Endothelial cell of umbilical vein (primary cell): Measurements from ENCODE around the gene CDHR1. TPM values are rescaled to one million over a fixed set of nuclear protein-coding genes. Genes with fewer than 3 reads are reported as not detected.

Source experiments
- BruUV-seq: library from RNA; stranded (reverse); fragments of 400-500 nt; replicated peaks from 2 replicates; lab custom pipeline; 2021; lab: Mats Ljungman, UMichigan
- CTCF ChIA-PET: fragments of 300-600, 350-600 bp; sonication (Branson Sonifier 250); formaldehyde crosslinking; loops from one replicate; lab custom pipeline; 2021; ENCODE audit warnings: antibody characterized with exemption, inconsistent platforms; lab: Charles Lee
- POLR2A ChIA-PET: fragments of 300-600, 350-600 bp; sonication (Branson Sonifier 250); formaldehyde crosslinking; loops from one replicate; lab custom pipeline; 2021; ENCODE audit warnings: antibody characterized with exemption, inconsistent platforms; lab: Charles Lee
- DNase-seq: peaks from one replicate; pipeline ENCODE4 v3.0.0-alpha.2; 2011; ENCODE audit warnings: low read depth, low spot score
- FAIRE-seq: peaks from 2 replicates; lab custom pipeline; 2011; peaks lifted over from hg19 to GRCh38; lab: Jason Lieb, UNC
- H2AFZ ChIP-seq: 2 replicates; pipeline ENCODE4 v1.6.0; 2012; ENCODE audit warnings: low read depth, low read length, control low read depth, inconsistent platforms
- H3K27ac ChIP-seq: 2 replicates; pipeline ENCODE4 v1.5.1; 2011; ENCODE audit warnings: low read depth, mild to moderate bottlenecking, control low read depth, low read length, moderate library complexity; ENCODE audit not compliant: insufficient read depth
- H3K27me3 ChIP-seq, 2 experiments: 2 replicates each; pipeline versions ENCODE4 v1.6.0 to v1.6.1; 2011; ENCODE audit warnings: low read length in 2 of 2, mixed read lengths in 1 of 2; ENCODE audit not compliant: control insufficient read depth in 2 of 2, insufficient read depth in 2 of 2
- H3K36me3 ChIP-seq, 2 experiments: 2 replicates in 1 of 2; 3 replicates in 1 of 2; pipeline ENCODE4 v1.5.1; 2011; ENCODE audit warnings: low read length in 2 of 2, mild to moderate bottlenecking in 1 of 2, moderate library complexity in 1 of 2; ENCODE audit not compliant: control insufficient read depth in 2 of 2, insufficient read depth in 2 of 2; ENCODE audit errors: extremely low read depth in 1 of 2
- H3K4me1 ChIP-seq: 3 replicates; pipeline ENCODE4 v1.5.1; 2011; ENCODE audit warnings: mild to moderate bottlenecking, low read length; ENCODE audit not compliant: control insufficient read depth, insufficient read depth; ENCODE audit errors: extremely low read depth
- H3K4me2 ChIP-seq: 2 replicates; pipeline ENCODE4 v1.6.1; 2011; ENCODE audit warnings: low read length, control low read depth, mixed read lengths; ENCODE audit not compliant: insufficient read depth
- H3K4me3 ChIP-seq, 3 experiments: fragments of 200-600 bp in 1 of 3; sonication (generic), shearing (Covaris generic) in 1 of 3; replicated peaks in 1 of 3; 2 replicates each; pipeline ENCODE4 v1.5.1; 2011 to 2016; ENCODE audit warnings: control low read depth in 3 of 3, low read length in 3 of 3, mild to moderate bottlenecking in 2 of 3, inconsistent platforms in 1 of 3, low read depth in 1 of 3, moderate library complexity in 1 of 3; ENCODE audit not compliant: insufficient read depth in 1 of 3
- H3K79me2 ChIP-seq: 2 replicates; pipeline ENCODE4 v1.6.0; 2012; ENCODE audit warnings: low read length, inconsistent platforms; ENCODE audit not compliant: control insufficient read depth, insufficient read depth
- H3K9ac ChIP-seq: replicated peaks from 2 replicates; pipeline ENCODE3; 2011; ENCODE audit warnings: low read length, control low read depth; ENCODE audit not compliant: insufficient read depth; ENCODE audit errors: extremely low read depth
- H3K9me1 ChIP-seq: replicated peaks from 3 replicates; pipeline ENCODE4 v1.6.0; 2011; ENCODE audit warnings: mild to moderate bottlenecking, low read length; ENCODE audit not compliant: control insufficient read depth, insufficient read depth; ENCODE audit errors: extremely low read depth
- H3K9me3 ChIP-seq: replicated peaks from 2 replicates; pipeline ENCODE4 v1.5.1; 2012; ENCODE audit warnings: low read length, inconsistent platforms; ENCODE audit not compliant: control insufficient read depth, insufficient read depth
- H4K20me1 ChIP-seq: replicated peaks from 2 replicates; pipeline ENCODE3; 2011; ENCODE audit warnings: mild to moderate bottlenecking, low read length; ENCODE audit not compliant: control insufficient read depth, insufficient read depth; ENCODE audit errors: extremely low read depth
- EZH2 ChIP-seq: IDR thresholded peaks from 2 replicates; pipeline ENCODE4 v1.6.1; 2012; ENCODE audit warnings: borderline replicate concordance, low read depth, mild to moderate bottlenecking, moderate library complexity, low read length, inconsistent platforms; ENCODE audit not compliant: severe bottlenecking
- FOS ChIP-seq: IDR thresholded peaks from 2 replicates; pipeline ENCODE4 v1.6.1; 2011; ENCODE audit warnings: mild to moderate bottlenecking, low read length, moderate library complexity, borderline replicate concordance; ENCODE audit not compliant: insufficient read depth
- MYC ChIP-seq: IDR thresholded peaks from one replicate; pipeline ENCODE4 v1.6.1; 2011; ENCODE audit warnings: mild to moderate bottlenecking, low read depth, low read length
- POLR2AphosphoS5 ChIP-seq: IDR thresholded peaks from 2 replicates; pipeline ENCODE4 v1.6.1; 2012; ENCODE audit warnings: low read depth, mild to moderate bottlenecking, control low read depth, low read length, moderate library complexity; ENCODE audit not compliant: insufficient read depth
- dilution Hi-C: fragments of 300-500 bp; cut with MboI; formaldehyde crosslinking; loops from one replicate; pipeline ENCODE4 v1.15.0; 2019; ENCODE audit warnings: low sequenced_read_pairs; ENCODE audit not compliant: extremely low pct_ligation_motif_present
- intact Hi-C: fragments of 100-400 bp; cut with micrococcal nuclease; formaldehyde crosslinking; loops from one replicate; pipeline ENCODE4 v1.10.0; 2022
- polyA plus RNA-seq, 4 experiments: library from polyadenylated mRNA; depleted of rRNA in 3 of 4; stranded (reverse) in 3 of 4; unstranded in 1 of 4; fragments of >200 nt; gene quantifications; 2 replicates each; pipeline versions ENCODE4 v1.2.1 to v1.2.3, GENCODE V29; 2011 to 2012; ENCODE audit warnings: missing spikeins in 1 of 4
- total RNA-seq: library from RNA; stranded (reverse); gene quantifications from 2 replicates; pipeline ENCODE4 v1.2.3, GENCODE V29; 2021
- TF ChIP-seq, protein P1 (sequence below), 2 donors: IDR thresholded peaks; 1 replicate in 1 of 2; 2 replicates in 1 of 2; pipeline ENCODE4 v1.5.1; 2011; ENCODE audit warnings: low read length in 2 of 2, mild to moderate bottlenecking in 2 of 2, moderate library complexity in 2 of 2, control low read depth in 1 of 2, inconsistent platforms in 1 of 2, low read depth in 1 of 2; ENCODE audit not compliant: insufficient read depth in 1 of 2; ENCODE audit errors: extremely low read depth in 1 of 2

Gene CDHR1
- total and polyA plus RNA-seq, 2 donors (not counting 3 experiments of a cell fraction or from before 2014, with no cell fraction given): 0.11 to 0.53 TPM

DNA sequence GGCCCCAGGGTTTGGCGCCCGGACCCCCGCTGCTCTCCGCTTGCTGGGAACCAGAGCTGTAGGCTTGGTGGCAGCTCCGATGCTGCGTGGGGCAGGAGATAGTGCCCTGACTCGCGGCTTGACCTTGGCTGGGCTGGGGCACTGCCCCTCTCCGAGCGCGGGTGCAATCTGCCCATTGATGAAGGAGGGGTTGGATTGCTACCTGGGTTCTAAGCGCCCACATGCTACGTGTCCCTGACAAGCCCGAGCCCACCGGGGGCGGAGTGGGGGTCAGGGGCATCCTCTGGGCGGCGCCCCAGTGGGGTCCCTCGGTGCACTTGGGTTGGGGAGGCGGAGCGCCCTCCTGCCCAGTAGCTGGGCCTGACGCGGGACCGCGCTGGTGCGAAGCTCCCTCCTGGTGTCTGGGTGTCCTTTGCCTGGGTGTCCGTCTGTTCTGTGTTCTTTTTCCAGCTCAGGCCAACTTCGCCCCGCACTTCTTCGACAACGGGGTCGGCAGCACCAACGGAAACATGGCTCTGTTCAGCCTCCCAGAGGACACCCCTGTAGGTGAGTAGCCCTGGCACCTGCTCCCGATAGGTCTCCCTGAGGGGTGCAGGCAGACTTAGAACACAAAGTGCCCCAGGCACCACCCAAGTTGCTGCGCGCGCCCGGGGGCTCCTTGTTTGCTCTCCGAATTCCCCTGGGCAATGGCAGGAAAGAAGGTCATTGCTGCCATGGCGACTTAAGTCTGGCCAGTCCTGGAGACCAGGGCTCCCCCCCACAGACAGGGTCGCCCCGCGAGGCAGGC is 900 bp downstream of the CDHR1 start:
- intact Hi-C loops (no loop called here), dilution Hi-C loops (no loop called here)
- Histone ChIP-seq H3K79me2 (no peaks in the 10 kb centered on the region), H4K20me1 (no peaks in the 10 kb centered on the region), H3K4me3 (no peak overlapping the region), H3K9me3 (no peaks in the 10 kb centered on the region), H3K4me2 (no peak overlapping the region), H3K9ac (no peak overlapping the region), H3K4me1 (no peaks in the 10 kb centered on the region), H3K36me3 (no peaks in the 10 kb centered on the region), H2AFZ (no peak overlapping the region), H3K9me1 (no peaks in the 10 kb centered on the region), H3K27ac (no peak overlapping the region), H3K27me3 (peaks cover 31% of the 10 kb centered on the region in 2 experiments)
- DNase-seq (no peak), FAIRE-seq (no peak)
- TF ChIP-seq, protein P1, sequence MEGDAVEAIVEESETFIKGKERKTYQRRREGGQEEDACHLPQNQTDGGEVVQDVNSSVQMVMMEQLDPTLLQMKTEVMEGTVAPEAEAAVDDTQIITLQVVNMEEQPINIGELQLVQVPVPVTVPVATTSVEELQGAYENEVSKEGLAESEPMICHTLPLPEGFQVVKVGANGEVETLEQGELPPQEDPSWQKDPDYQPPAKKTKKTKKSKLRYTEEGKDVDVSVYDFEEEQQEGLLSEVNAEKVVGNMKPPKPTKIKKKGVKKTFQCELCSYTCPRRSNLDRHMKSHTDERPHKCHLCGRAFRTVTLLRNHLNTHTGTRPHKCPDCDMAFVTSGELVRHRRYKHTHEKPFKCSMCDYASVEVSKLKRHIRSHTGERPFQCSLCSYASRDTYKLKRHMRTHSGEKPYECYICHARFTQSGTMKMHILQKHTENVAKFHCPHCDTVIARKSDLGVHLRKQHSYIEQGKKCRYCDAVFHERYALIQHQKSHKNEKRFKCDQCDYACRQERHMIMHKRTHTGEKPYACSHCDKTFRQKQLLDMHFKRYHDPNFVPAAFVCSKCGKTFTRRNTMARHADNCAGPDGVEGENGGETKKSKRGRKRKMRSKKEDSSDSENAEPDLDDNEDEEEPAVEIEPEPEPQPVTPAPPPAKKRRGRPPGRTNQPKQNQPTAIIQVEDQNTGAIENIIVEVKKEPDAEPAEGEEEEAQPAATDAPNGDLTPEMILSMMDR (IDR thresholded peaks at IDR 0.05; ENCODE audit: extremely low read depth in 1 of 2, insufficient read depth in 1 of 2, low read depth in 1 of 2, low read length in 2 of 2): no peak
- TF ChIP-seq EZH2 (peak; percentile 76), FOS (no peak), POLR2AphosphoS5 (no peak), MYC (no peak)
- CTCF ChIA-PET: interaction anchor here (1.2 kb wide), 1 partner anchor 47 kb away, joined by 7 read pairs; no protein-coding TSS in a partner anchor
- POLR2A ChIA-PET: no interaction called here
- no TSS peak for BruUV-seq
